Calu3 (cell line): ENCODE measurements around the gene TMEM174. TPM values are rescaled to one million over a fixed set of nuclear protein-coding genes. Genes with fewer than 3 reads are reported as not detected.

Experiments
- BruUV-seq: library from RNA; stranded (reverse); fragments of 400-500 nt; replicated peaks from 2 replicates; lab custom pipeline; 2021; lab: Mats Ljungman, UMichigan
- CTCF ChIA-PET: fragments of 300-600 bp; sonication (Branson Sonifier 250); formaldehyde crosslinking; loops from one replicate; lab custom pipeline; 2022; ENCODE audit warnings: antibody characterized with exemption; lab: Charles Lee
- DNase-seq: peaks from one replicate; pipeline ENCODE4 v3.0.0; 2022
- H3K27ac Mint-ChIP-seq: one replicate; pipeline ENCODE4 v1.8.0; 2022; ENCODE audit warnings: mixed read lengths; ENCODE audit not compliant: unreplicated experiment
- H3K27me3 Mint-ChIP-seq: one replicate; pipeline ENCODE4 v1.8.0; 2022; ENCODE audit warnings: mixed read lengths; ENCODE audit not compliant: unreplicated experiment
- H3K36me3 Mint-ChIP-seq: one replicate; pipeline ENCODE4 v1.8.0; 2022; ENCODE audit warnings: mild to moderate bottlenecking, moderate library complexity, mixed read lengths; ENCODE audit not compliant: insufficient read depth, unreplicated experiment
- H3K4me1 Mint-ChIP-seq: one replicate; pipeline ENCODE4 v1.8.0; 2022; ENCODE audit warnings: mild to moderate bottlenecking, low read depth, mixed read lengths; ENCODE audit not compliant: unreplicated experiment
- H3K4me3 Mint-ChIP-seq: one replicate; pipeline ENCODE4 v1.8.0; 2022; ENCODE audit warnings: mild to moderate bottlenecking, low read depth, moderate library complexity, mixed read lengths; ENCODE audit not compliant: unreplicated experiment
- H3K9me3 Mint-ChIP-seq: one replicate; pipeline ENCODE4 v1.8.0; 2022; ENCODE audit warnings: low read depth, mixed read lengths; ENCODE audit not compliant: unreplicated experiment
- intact Hi-C: fragments of 100-400 bp; cut with micrococcal nuclease; formaldehyde crosslinking; loops from one replicate; pipeline ENCODE4 v1.10.0; 2022; ENCODE audit not compliant: unreplicated experiment
- total RNA-seq: library from RNA; stranded (reverse); gene quantifications from 2 replicates; pipeline ENCODE4 v1.2.3, GENCODE V29; 2022
- TF ChIP-seq, protein P1 (sequence below): fragments of 200-600 bp; IDR thresholded peaks from one replicate; pipeline ENCODE4 v1.8.0; 2022; ENCODE audit warnings: antibody characterized with exemption; ENCODE audit not compliant: unreplicated experiment

TMEM174 gene
- total RNA-seq, 1 experiment from 2014 or later, result not detected

- Mint-ChIP-seq H3K9me3 (no peaks in the 10 kb centered on the region), H3K27ac (no peak overlapping the region), H3K36me3 (peaks cover 20% of the 10 kb centered on the region), H3K4me3 (no peak overlapping the region), H3K27me3 (no peaks in the 10 kb centered on the region), H3K4me1 (peaks cover 16% of the 10 kb centered on the region)
- intact Hi-C loops, result no loop called here
- CTCF ChIA-PET, result no interaction called here
- TF ChIP-seq, protein P1, sequence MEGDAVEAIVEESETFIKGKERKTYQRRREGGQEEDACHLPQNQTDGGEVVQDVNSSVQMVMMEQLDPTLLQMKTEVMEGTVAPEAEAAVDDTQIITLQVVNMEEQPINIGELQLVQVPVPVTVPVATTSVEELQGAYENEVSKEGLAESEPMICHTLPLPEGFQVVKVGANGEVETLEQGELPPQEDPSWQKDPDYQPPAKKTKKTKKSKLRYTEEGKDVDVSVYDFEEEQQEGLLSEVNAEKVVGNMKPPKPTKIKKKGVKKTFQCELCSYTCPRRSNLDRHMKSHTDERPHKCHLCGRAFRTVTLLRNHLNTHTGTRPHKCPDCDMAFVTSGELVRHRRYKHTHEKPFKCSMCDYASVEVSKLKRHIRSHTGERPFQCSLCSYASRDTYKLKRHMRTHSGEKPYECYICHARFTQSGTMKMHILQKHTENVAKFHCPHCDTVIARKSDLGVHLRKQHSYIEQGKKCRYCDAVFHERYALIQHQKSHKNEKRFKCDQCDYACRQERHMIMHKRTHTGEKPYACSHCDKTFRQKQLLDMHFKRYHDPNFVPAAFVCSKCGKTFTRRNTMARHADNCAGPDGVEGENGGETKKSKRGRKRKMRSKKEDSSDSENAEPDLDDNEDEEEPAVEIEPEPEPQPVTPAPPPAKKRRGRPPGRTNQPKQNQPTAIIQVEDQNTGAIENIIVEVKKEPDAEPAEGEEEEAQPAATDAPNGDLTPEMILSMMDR, result no peak
- BruUV-seq, result no TSS peak
- no peak for DNase-seq
These were observed 43.9 kb upstream of the TMEM174 start for GRCh38 chr5:73129143-73129542.

GRCh38 chr5:73130811-73131210 lies 42.2 kb upstream of the TMEM174 start:
- no peak for DNase-seq
- CTCF ChIA-PET, result no interaction called here
- no peak overlapping the region for H3K4me3 Mint-ChIP-seq
- TF ChIP-seq, protein P1, result no peak
- peaks cover 15% of the 10 kb centered on the region for H3K36me3 Mint-ChIP-seq
- BruUV-seq, result no TSS peak
- H3K4me1 Mint-ChIP-seq, result peaks cover 17% of the 10 kb centered on the region
- H3K9me3 Mint-ChIP-seq, result no peaks in the 10 kb centered on the region
- no peaks in the 10 kb centered on the region for H3K27me3 Mint-ChIP-seq
- no peak overlapping the region for H3K27ac Mint-ChIP-seq
- intact Hi-C loops, result no loop called here

GRCh38 chr5:73131711-73132425 lies 41.1 kb upstream of the TMEM174 start:
- no peak for DNase-seq
- intact Hi-C loops, result no loop called here
- Mint-ChIP-seq H3K4me1 (peaks cover 17% of the 10 kb centered on the region), H3K27ac (no peak overlapping the region), H3K36me3 (peaks cover 15% of the 10 kb centered on the region), H3K4me3 (no peak overlapping the region), H3K9me3 (no peaks in the 10 kb centered on the region), H3K27me3 (no peaks in the 10 kb centered on the region)
- no TSS peak for BruUV-seq
- TF ChIP-seq, protein P1, result no peak
- CTCF ChIA-PET, result no interaction called here

GRCh38 chr5:73132759-73133158 lies 40.2 kb upstream of the TMEM174 start:
- H3K4me3 Mint-ChIP-seq, result no peak overlapping the region
- BruUV-seq, result no TSS peak
- peaks cover 17% of the 10 kb centered on the region for H3K4me1 Mint-ChIP-seq
- CTCF ChIA-PET, result no interaction called here
- intact Hi-C loops, result no loop called here
- peaks cover 12% of the 10 kb centered on the region for H3K36me3 Mint-ChIP-seq
- DNase-seq, result no peak
- TF ChIP-seq, protein P1, result no peak
- H3K9me3 Mint-ChIP-seq, result no peaks in the 10 kb centered on the region
- H3K27me3 Mint-ChIP-seq, result no peaks in the 10 kb centered on the region
- H3K27ac Mint-ChIP-seq, result no peak overlapping the region
